ENCODE data around the gene ZNF532.
"Not testable (repeated sequence)": the region's sequence is repeated elsewhere in the genome, so short reads cannot be mapped to it uniquely, and the experiment has no call there.

ZNF532 gene, protein sequence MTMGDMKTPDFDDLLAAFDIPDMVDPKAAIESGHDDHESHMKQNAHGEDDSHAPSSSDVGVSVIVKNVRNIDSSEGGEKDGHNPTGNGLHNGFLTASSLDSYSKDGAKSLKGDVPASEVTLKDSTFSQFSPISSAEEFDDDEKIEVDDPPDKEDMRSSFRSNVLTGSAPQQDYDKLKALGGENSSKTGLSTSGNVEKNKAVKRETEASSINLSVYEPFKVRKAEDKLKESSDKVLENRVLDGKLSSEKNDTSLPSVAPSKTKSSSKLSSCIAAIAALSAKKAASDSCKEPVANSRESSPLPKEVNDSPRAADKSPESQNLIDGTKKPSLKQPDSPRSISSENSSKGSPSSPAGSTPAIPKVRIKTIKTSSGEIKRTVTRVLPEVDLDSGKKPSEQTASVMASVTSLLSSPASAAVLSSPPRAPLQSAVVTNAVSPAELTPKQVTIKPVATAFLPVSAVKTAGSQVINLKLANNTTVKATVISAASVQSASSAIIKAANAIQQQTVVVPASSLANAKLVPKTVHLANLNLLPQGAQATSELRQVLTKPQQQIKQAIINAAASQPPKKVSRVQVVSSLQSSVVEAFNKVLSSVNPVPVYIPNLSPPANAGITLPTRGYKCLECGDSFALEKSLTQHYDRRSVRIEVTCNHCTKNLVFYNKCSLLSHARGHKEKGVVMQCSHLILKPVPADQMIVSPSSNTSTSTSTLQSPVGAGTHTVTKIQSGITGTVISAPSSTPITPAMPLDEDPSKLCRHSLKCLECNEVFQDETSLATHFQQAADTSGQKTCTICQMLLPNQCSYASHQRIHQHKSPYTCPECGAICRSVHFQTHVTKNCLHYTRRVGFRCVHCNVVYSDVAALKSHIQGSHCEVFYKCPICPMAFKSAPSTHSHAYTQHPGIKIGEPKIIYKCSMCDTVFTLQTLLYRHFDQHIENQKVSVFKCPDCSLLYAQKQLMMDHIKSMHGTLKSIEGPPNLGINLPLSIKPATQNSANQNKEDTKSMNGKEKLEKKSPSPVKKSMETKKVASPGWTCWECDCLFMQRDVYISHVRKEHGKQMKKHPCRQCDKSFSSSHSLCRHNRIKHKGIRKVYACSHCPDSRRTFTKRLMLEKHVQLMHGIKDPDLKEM (N-terminal part only)

DNA sequence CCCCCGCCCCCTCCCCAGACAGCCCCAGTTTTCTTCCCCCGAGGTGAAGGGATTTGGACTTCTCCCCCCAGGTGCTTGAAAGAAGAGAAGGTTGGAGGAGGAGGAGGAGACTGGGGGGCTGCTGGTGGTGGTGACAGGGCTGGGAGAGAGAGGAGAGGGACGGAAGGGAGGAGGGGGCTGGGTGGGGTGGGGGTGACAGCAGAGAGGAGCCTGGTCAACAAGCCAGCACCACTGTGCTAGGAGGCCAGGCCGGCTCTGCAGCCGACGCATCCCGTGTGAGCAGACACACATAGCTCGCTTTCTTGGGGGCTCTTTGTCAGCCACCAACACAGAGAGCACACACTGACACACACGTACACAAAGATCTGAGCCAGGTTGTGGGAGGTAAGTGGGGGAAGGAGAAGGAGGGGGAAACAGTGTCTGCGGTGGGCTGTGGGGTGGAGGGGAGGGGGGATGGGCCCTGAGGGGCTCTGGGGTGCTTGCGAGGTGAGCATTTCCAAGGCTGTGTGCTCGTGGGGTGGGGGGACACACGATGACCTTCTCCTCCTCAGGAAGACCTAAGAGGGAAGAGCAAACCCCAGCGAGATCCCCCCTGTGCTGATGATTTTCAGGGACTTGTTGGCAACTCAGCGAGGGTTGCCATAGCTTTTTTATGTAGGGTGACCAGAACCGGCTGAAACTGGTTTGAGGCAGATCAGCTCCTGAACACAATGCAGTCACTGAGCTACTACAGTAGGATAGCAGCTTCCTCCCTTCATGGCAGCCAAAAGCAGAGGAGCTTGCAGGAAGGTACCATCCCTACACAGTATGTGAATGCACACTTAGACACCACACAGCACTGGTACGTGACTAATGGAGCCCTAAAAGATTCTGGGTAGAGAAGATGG, at the start of gene ZNF532:
ZNF532 (plus strand) TSS at position 732 of the 887 bp plus-strand sequence. CDS start 53,411 bp downstream, outside the sequence.
- Mint-ChIP-seq H3K27ac (peak within 1 kb of the TSS; percentile 100), H3K9me3 (no peaks in the 10 kb centered on the region), H3K4me3 (peak within 1 kb of the TSS; percentile 77 to 89 (median 82)), H3K27me3 (ENCODE audit: low read depth) (peaks cover 4% of the 10 kb centered on the region), H3K36me3 (ENCODE audit: low read depth) (peaks cover 40% of the 10 kb centered on the region), H3K4me1 (peaks cover 79% of the 10 kb centered on the region)
- TF ChIP-seq, protein P1, sequence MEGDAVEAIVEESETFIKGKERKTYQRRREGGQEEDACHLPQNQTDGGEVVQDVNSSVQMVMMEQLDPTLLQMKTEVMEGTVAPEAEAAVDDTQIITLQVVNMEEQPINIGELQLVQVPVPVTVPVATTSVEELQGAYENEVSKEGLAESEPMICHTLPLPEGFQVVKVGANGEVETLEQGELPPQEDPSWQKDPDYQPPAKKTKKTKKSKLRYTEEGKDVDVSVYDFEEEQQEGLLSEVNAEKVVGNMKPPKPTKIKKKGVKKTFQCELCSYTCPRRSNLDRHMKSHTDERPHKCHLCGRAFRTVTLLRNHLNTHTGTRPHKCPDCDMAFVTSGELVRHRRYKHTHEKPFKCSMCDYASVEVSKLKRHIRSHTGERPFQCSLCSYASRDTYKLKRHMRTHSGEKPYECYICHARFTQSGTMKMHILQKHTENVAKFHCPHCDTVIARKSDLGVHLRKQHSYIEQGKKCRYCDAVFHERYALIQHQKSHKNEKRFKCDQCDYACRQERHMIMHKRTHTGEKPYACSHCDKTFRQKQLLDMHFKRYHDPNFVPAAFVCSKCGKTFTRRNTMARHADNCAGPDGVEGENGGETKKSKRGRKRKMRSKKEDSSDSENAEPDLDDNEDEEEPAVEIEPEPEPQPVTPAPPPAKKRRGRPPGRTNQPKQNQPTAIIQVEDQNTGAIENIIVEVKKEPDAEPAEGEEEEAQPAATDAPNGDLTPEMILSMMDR (IDR thresholded peaks at IDR 0.05; ENCODE audit: unreplicated experiment in 3 of 3) = no peak

DNA sequence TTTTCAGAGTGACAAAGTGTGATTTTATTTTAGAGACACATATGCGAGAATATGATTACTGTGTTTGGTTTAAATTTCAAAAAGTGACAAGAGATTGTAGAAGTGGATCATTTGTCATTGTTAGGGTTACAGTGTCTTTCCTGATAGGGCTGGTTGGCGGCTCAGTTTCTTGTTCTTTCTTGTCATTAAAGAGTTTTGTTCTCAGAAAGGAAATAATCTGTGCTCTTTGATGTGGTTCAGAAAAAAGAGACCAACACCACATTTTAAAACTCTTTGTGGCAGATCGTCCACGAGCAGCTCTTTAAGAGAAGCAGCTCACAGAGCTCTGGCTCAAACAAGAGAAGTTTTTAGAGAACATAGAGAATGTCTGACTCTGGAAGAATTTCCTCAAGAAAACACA, 45.6 kb upstream of the ZNF532 start:
- Mint-ChIP-seq H3K27me3 (ENCODE audit: low read depth) (no peaks in the 10 kb centered on the region), H3K27ac (peak overlapping the region; percentile 35 to 81 (median 73))
- TF ChIP-seq, protein P1 (IDR thresholded peaks at IDR 0.05; ENCODE audit: unreplicated experiment in 3 of 3) = no peak

DNA sequence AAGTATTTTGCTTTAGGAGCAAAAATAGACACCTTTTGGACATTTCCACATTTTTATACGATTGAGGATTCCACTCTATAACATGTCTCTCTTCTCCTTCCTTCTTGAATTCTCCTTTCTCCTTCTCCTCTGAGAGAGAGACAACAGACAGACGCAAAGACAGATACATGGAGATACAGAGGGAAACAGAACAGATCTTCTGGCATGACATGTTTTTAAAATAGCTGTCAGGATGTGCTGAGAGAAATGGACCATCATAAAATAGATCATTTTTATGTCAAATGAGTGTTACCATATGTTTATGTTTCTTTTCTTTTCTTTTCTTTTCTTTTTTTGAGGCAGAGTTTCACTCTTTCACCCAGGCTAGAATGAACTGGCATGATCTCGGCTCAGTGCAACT, 44.4 kb upstream of the ZNF532 start:
- TF ChIP-seq, protein P1 (IDR thresholded peaks at IDR 0.05; ENCODE audit: unreplicated experiment in 3 of 3) = no peak
- no peak overlapping the region for H3K4me3 Mint-ChIP-seq
- H3K4me1 Mint-ChIP-seq = peaks cover 20% of the 10 kb centered on the region
- H3K9me3 Mint-ChIP-seq = no peaks in the 10 kb centered on the region
- no peaks in the 10 kb centered on the region for H3K36me3 Mint-ChIP-seq (ENCODE audit: low read depth)
- peak overlapping the region; percentile 11 to 72 (median 26) for H3K27ac Mint-ChIP-seq
- H3K27me3 Mint-ChIP-seq (ENCODE audit: low read depth) = no peaks in the 10 kb centered on the region

More for the DNA sequence above, 45.6 kb upstream of the ZNF532 start:
- Mint-ChIP-seq H3K9me3 (no peaks in the 10 kb centered on the region), H3K4me1 (peaks cover 18% of the 10 kb centered on the region), H3K36me3 (ENCODE audit: low read depth) (no peaks in the 10 kb centered on the region), H3K4me3 (no peak overlapping the region)

DNA sequence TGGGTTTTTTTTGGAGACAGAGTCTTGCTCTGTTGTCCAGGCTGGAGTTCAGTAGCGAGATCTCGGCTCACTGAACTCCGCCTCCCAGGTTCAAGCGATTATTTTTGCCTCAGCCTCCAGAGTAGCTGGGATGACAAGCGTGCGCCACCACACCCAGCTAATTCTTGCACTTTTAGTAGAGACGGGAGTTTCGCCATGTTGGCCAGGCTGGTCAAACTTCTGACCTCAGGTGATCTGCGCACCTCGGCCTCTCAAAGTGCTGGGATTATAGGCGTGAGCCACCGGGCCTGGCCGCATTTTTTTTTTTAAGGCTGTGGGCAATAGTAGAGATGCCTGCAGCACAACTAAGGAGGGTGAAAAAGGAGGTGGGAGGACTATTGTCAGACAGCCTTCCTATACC, 41.7 kb upstream of the ZNF532 start:
- H3K4me3 Mint-ChIP-seq = no peak overlapping the region
- H3K36me3 Mint-ChIP-seq (ENCODE audit: low read depth) = no peaks in the 10 kb centered on the region
- H3K4me1 Mint-ChIP-seq = peaks cover 30% of the 10 kb centered on the region
- TF ChIP-seq, protein P1 (IDR thresholded peaks at IDR 0.05; ENCODE audit: unreplicated experiment in 3 of 3) = no peak
- peak overlapping the region; percentile 71 to 80 (median 73) for H3K27ac Mint-ChIP-seq
- peaks cover 5% of the 10 kb centered on the region for H3K27me3 Mint-ChIP-seq (ENCODE audit: low read depth)
- peaks cover 2% of the 10 kb centered on the region for H3K9me3 Mint-ChIP-seq

DNA sequence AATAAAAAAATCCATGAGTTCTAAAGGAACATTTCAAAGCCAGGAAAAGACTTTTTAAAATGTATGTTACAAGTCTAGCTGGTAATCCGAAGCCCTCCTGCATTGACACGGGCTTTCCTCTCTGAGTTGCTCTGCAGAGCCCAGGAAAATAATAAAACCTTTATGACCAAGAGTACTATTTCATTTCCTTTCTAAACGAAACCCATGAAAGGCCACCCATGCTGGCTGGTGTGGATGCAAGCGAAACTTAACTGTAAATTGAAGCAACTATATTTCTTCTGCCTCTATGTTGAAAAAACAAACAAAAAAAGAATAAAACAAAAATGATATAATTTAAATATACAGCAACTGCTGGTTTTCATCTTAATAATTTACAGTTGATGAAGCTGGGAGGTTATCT, 41.3 kb upstream of the ZNF532 start:
- Mint-ChIP-seq H3K4me1 (peaks cover 33% of the 10 kb centered on the region), H3K27me3 (ENCODE audit: low read depth) (peaks cover 5% of the 10 kb centered on the region), H3K9me3 (peaks cover 2% of the 10 kb centered on the region), H3K27ac (peak overlapping the region; percentile 71 to 80 (median 73)), H3K36me3 (ENCODE audit: low read depth) (no peaks in the 10 kb centered on the region), H3K4me3 (no peak overlapping the region)
- TF ChIP-seq, protein P1 (IDR thresholded peaks at IDR 0.05; ENCODE audit: unreplicated experiment in 3 of 3) = no peak

DNA sequence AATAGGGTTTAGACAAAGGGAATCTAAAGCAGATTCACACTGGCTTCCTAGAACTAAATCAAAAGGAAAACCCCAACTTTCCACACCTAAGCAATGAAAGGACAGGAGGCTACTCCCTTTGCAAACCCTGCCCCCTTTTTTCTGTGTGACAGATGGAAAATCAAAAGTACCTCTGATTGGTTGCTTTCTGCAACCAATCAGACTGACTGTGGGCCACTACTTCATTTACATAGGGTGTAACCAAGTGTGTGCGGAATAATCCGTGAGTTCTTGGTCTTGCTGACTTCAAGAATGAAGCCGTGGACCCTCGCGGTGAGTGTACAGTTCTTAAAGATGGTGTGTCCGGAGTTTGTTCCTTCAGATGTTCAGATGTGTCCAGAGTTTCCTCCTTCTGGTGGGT, 37.8 kb upstream of the ZNF532 start:
- H3K36me3 Mint-ChIP-seq (ENCODE audit: low read depth); H3K4me3 Mint-ChIP-seq; H3K27me3 Mint-ChIP-seq (ENCODE audit: low read depth); H3K9me3 Mint-ChIP-seq: not testable (repeated sequence)
- peak overlapping the region in 2 of 3 experiments; percentile 68 to 79 for H3K27ac Mint-ChIP-seq
- peaks cover 21% of the 10 kb centered on the region for H3K4me1 Mint-ChIP-seq

All from nephron (organoid).